H1 (cell line): Measurements from ENCODE around the gene CDC27. TPM values are rescaled to one million over a fixed set of nuclear protein-coding genes. Genes with fewer than 3 reads are reported as not detected.
"Not testable (repeated sequence)": the region's sequence is repeated elsewhere in the genome, so short reads cannot be mapped to it uniquely, and the experiment has no call there.

ENCODE experiments used
- CTCF ChIA-PET: fragments of 300-600 bp; sonication (Branson Sonifier 250); formaldehyde crosslinking; loops from one replicate; lab custom pipeline; 2021; ENCODE audit not compliant: partially characterized antibody; lab: Charles Lee
- POLR2A ChIA-PET: fragments of 300-600 bp; sonication (Branson Sonifier 250); formaldehyde crosslinking; loops from one replicate; lab custom pipeline; 2021; ENCODE audit warnings: inconsistent platforms; ENCODE audit not compliant: partially characterized antibody; lab: Charles Lee
- DNase-seq, 2 experiments: peaks; one replicate each; pipeline versions ENCODE4 v3.0.0 to v3.0.0-alpha.2; 2010 to 2022; ENCODE audit warnings: low spot score in 2 of 2, low read depth in 1 of 2, mixed read lengths in 1 of 2
- FAIRE-seq: peaks from 2 replicates; lab custom pipeline; 2011; peaks lifted over from hg19 to GRCh38; lab: Jason Lieb, UNC
- H2AFZ ChIP-seq: 2 replicates; pipeline ENCODE4 v1.8.1; 2012; ENCODE audit warnings: low read length, inconsistent platforms
- H2AK5ac ChIP-seq: 2 replicates; pipeline ENCODE4 v1.6.1; 2013; ENCODE audit warnings: low read depth, low read length
- H2BK120ac ChIP-seq: replicated peaks from 2 replicates; pipeline ENCODE3; 2013; ENCODE audit warnings: low read depth, low read length, inconsistent platforms
- H2BK12ac ChIP-seq: 2 replicates; pipeline ENCODE4 v1.6.1; 2013; ENCODE audit warnings: low read depth, low read length
- H2BK15ac ChIP-seq: 2 replicates; pipeline ENCODE4 v1.6.1; 2013; ENCODE audit warnings: low read length
- H2BK20ac ChIP-seq: 2 replicates; pipeline ENCODE4 v1.6.1; 2013; ENCODE audit warnings: low read length
- H2BK5ac ChIP-seq: 2 replicates; pipeline ENCODE4 v1.6.1; 2013; ENCODE audit warnings: low read depth, low read length
- H3K14ac ChIP-seq: 2 replicates; pipeline ENCODE4 v1.6.1; 2013; ENCODE audit warnings: inconsistent platforms; ENCODE audit not compliant: insufficient read length
- H3K18ac ChIP-seq: 2 replicates; pipeline ENCODE4 v1.6.1; 2013; ENCODE audit warnings: low read length; ENCODE audit errors: extremely low read depth
- H3K23ac ChIP-seq: 2 replicates; pipeline ENCODE4 v1.6.1; 2013; ENCODE audit warnings: inconsistent platforms; ENCODE audit not compliant: insufficient read length
- H3K23me2 ChIP-seq: 2 replicates; pipeline ENCODE4 v1.6.1; 2013; ENCODE audit warnings: low read depth, low read length
- H3K27ac ChIP-seq: 2 replicates; pipeline ENCODE4 v1.6.1; 2011; ENCODE audit warnings: low read depth, low read length, inconsistent platforms
- H3K27me3 ChIP-seq, 4 experiments: replicated peaks in 1 of 4; 1 replicate in 1 of 4; 2 replicates in 3 of 4; pipeline versions ENCODE4 v1.6.1 to v1.8.1; 2011 to 2013; ENCODE audit warnings: low read length in 3 of 4, mild to moderate bottlenecking in 3 of 4, inconsistent platforms in 2 of 4, mixed read lengths in 2 of 4, moderate library complexity in 1 of 4; ENCODE audit not compliant: control insufficient read depth in 3 of 4, insufficient read depth in 3 of 4; ENCODE audit errors: extremely low read depth in 1 of 4
- H3K36me3 ChIP-seq, 4 experiments: 2 replicates each; pipeline versions ENCODE4 v1.6.1 to v1.8.1; 2011 to 2013; ENCODE audit warnings: mild to moderate bottlenecking in 4 of 4, low read length in 3 of 4, moderate library complexity in 2 of 4, control low read depth in 1 of 4, inconsistent platforms in 1 of 4; ENCODE audit not compliant: insufficient read depth in 4 of 4, control insufficient read depth in 2 of 4
- H3K4ac ChIP-seq: replicated peaks from 2 replicates; pipeline ENCODE3; 2013; ENCODE audit warnings: low read length, low read depth, mixed read lengths, inconsistent platforms; ENCODE audit not compliant: insufficient read length
- H3K4me1 ChIP-seq, 4 experiments: replicated peaks in 1 of 4; 1 replicate in 1 of 4; 2 replicates in 3 of 4; pipeline versions ENCODE4 v1.6.1 to v1.8.1; 2011 to 2013; ENCODE audit warnings: low read length in 3 of 4, inconsistent platforms in 2 of 4, mixed read lengths in 1 of 4; ENCODE audit not compliant: insufficient read depth in 4 of 4, control insufficient read depth in 3 of 4
- H3K4me2 ChIP-seq, 2 experiments: 2 replicates each; pipeline versions ENCODE4 v1.6.1 to v1.8.1; 2011 to 2013; ENCODE audit warnings: low read depth in 2 of 2, low read length in 2 of 2, control low read depth in 1 of 2, inconsistent platforms in 1 of 2, mild to moderate bottlenecking in 1 of 2; ENCODE audit not compliant: insufficient read depth in 1 of 2
- H3K4me3 ChIP-seq, 4 experiments: fragments of 200-600, 300-600 bp in 1 of 4; sonication (generic), shearing (Covaris generic), sonication (Bioruptor Twin) in 1 of 4; 2 replicates each; pipeline versions ENCODE4 v1.5.1 to v1.8.1; 2011 to 2016; ENCODE audit warnings: low read length in 4 of 4, low read depth in 3 of 4, control low read depth in 2 of 4, inconsistent platforms in 2 of 4, mild to moderate bottlenecking in 2 of 4, mixed read lengths in 1 of 4, moderate library complexity in 1 of 4; ENCODE audit not compliant: insufficient read depth in 2 of 4; ENCODE audit errors: extremely low read depth in 1 of 4
- H3K56ac ChIP-seq: replicated peaks from 2 replicates; pipeline ENCODE3; 2013; ENCODE audit warnings: low read depth, mild to moderate bottlenecking, mixed read lengths, low read length, inconsistent platforms; ENCODE audit not compliant: insufficient read length
- H3K79me1 ChIP-seq: 2 replicates; pipeline ENCODE4 v1.6.1; 2013; ENCODE audit warnings: low read depth, low read length, control low read depth
- H3K79me2 ChIP-seq, 2 experiments: 2 replicates each; pipeline versions ENCODE4 v1.6.1 to v1.8.1; 2012 to 2013; ENCODE audit warnings: low read length in 2 of 2, mild to moderate bottlenecking in 2 of 2, inconsistent platforms in 1 of 2; ENCODE audit not compliant: insufficient read depth in 2 of 2, control insufficient read depth in 1 of 2
- H3K9ac ChIP-seq, 4 experiments: replicated peaks in 1 of 4; 1 replicate in 1 of 4; 2 replicates in 3 of 4; pipeline versions ENCODE4 v1.6.1 to v1.8.1; 2011 to 2013; ENCODE audit warnings: low read depth in 3 of 4, low read length in 3 of 4, control low read depth in 2 of 4, mild to moderate bottlenecking in 2 of 4, moderate library complexity in 2 of 4, inconsistent platforms in 1 of 4; ENCODE audit errors: extremely low read depth in 1 of 4
- H3K9me3 ChIP-seq, 2 experiments: 2 replicates each; pipeline versions ENCODE4 v1.6.1 to v1.8.1; 2012 to 2013; ENCODE audit warnings: mild to moderate bottlenecking in 2 of 2, moderate library complexity in 2 of 2, control low read depth in 1 of 2, inconsistent platforms in 1 of 2, low read depth in 1 of 2, low read length in 1 of 2, mixed read lengths in 1 of 2; ENCODE audit not compliant: insufficient read depth in 2 of 2
- H4K20me1 ChIP-seq, 2 experiments: replicated peaks in 1 of 2; 2 replicates each; pipeline versions ENCODE3 to v1.8.1; 2011 to 2013; ENCODE audit warnings: inconsistent platforms in 2 of 2, low read length in 2 of 2, mild to moderate bottlenecking in 1 of 2; ENCODE audit not compliant: insufficient read depth in 2 of 2, control insufficient read depth in 1 of 2
- H4K5ac ChIP-seq: 2 replicates; pipeline ENCODE4 v1.6.1; 2013; ENCODE audit warnings: low read length, low read depth, mixed read lengths, inconsistent platforms; ENCODE audit not compliant: insufficient read length
- H4K8ac ChIP-seq: 2 replicates; pipeline ENCODE4 v1.8.0; 2013; ENCODE audit warnings: mild to moderate bottlenecking, moderate library complexity, low read length, inconsistent platforms; ENCODE audit not compliant: insufficient read depth; ENCODE audit errors: extremely low read depth
- H4K91ac ChIP-seq: replicated peaks from 2 replicates; pipeline ENCODE3; 2013; ENCODE audit warnings: low read length, mixed read lengths, inconsistent platforms; ENCODE audit not compliant: insufficient read length
- WGBS, 2 experiments: shearing (Covaris generic) in 1 of 2; methylation state at CpG; one replicate each; pipeline versions ENCODE4 v1.1.6 to v1.1.7; 2013 to 2015; ENCODE audit warnings: low lambda C conversion rate in 2 of 2, mixed read lengths in 2 of 2, inconsistent platforms in 1 of 2, low coverage in 1 of 2, missing lambda C conversion rate in 1 of 2; ENCODE audit not compliant: insufficient replicate concordance in 2 of 2, insufficient coverage in 1 of 2, insufficient read length in 1 of 2; ENCODE audit errors: extremely low coverage in 1 of 2, missing lambda C conversion rate in 1 of 2; 5-methylcytosine and 5-hydroxymethylcytosine counted together
- polyA plus RNA-seq, 7 experiments: library from polyadenylated mRNA; depleted of rRNA in 3 of 7; stranded (reverse) in 5 of 7; unstranded in 2 of 7; fragments of >200 nt in 5 of 7; fragments of 200-250 nt in 2 of 7; gene quantifications; 1 replicate in 5 of 7; 2 replicates in 1 of 7; 4 replicates in 1 of 7; pipeline versions ENCODE4 v1.2.1 to v1.2.3, GENCODE V29; 2011 to 2013; ENCODE audit warnings: missing spikeins in 2 of 7, mixed read lengths in 2 of 7
- total RNA-seq: library from RNA; stranded (reverse); fragmentation: NEBNext Ultra II Directional; extraction: Animal tissue kit (Norgen Biotek cat#: 25700); gene quantifications from 2 replicates; pipeline ENCODE4 v1.2.1, GENCODE V29; 2021

The CDC27 gene
- total and polyA plus RNA-seq, 2 of the 8 experiments (the other 6 are each of a cell fraction or from before 2014, with no cell fraction given) = 41.9 to 87.5 TPM

DNA sequence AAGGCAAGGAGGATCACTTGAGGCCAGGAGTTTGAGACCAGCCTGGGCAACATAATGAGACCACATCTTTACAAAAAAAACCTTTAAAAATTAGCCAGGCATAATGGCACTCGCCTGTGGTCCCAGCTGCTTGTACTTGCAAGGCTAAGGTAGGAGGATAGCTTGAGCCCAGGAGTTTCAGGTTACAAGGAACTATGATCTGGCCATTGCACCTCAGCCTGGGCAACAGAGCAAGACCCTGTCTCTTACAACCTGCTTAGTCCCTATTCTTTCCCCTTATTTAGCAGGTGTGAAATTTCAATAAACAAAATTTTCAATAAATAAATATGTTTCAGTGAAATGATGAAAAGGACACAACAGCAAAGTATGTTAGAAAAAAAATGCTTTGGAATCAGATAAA, 114.7 kb downstream of the CDC27 start:
- H3K23ac ChIP-seq, H3K4me2 ChIP-seq, H3K4ac ChIP-seq, H4K5ac ChIP-seq, H3K9me3 ChIP-seq, H4K20me1 ChIP-seq, H2AK5ac ChIP-seq, DNase-seq, H2BK12ac ChIP-seq, H2AFZ ChIP-seq, H3K9ac ChIP-seq, H3K27me3 ChIP-seq, H3K27ac ChIP-seq, H3K56ac ChIP-seq, H3K18ac ChIP-seq, H2BK120ac ChIP-seq, H4K91ac ChIP-seq, H3K79me2 ChIP-seq, H3K4me1 ChIP-seq, H2BK5ac ChIP-seq, H3K4me3 ChIP-seq, H4K8ac ChIP-seq, H3K14ac ChIP-seq, FAIRE-seq, H2BK20ac ChIP-seq, H3K79me1 ChIP-seq, H3K23me2 ChIP-seq, H2BK15ac ChIP-seq, H3K36me3 ChIP-seq: not testable (repeated sequence)
- WGBS, 2 experiments = 88% methylated on average over 1 of the region's 1 CpG; no CpG with 5 or more reads in 1 of the 2 experiments
- POLR2A ChIA-PET = interaction anchor here (1.2 kb wide), 1 partner anchor 11 kb away, joined by 3 read pairs; no protein-coding TSS in a partner anchor
- CTCF ChIA-PET = interaction anchor here (1.4 to 1.7 kb wide), 2 partner anchors 15 to 132 kb away, joined by 3 to 5 read pairs; no protein-coding TSS in a partner anchor

DNA sequence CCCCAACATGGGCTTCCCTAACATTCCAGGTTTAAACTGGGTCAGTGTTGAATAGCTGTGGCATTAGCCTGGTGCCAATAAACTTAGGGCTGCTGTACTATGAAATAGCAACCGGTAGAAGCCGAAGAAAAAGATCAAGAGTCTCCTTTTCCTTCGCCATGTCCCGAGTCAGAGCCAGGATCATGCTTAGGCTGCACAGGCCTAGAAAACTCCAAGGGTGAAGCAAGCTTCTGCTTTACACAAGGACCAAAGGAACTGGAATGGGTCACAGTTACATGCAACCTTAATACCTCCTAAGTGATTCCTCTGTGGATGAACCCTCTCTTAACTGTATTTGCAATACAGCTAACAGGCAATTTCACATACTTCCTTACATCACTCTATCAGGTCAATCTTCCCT, 115.5 kb downstream of the CDC27 start:
- H2BK12ac ChIP-seq, H3K4me1 ChIP-seq, H4K8ac ChIP-seq, H3K4ac ChIP-seq, H3K23ac ChIP-seq, H2AK5ac ChIP-seq, H3K23me2 ChIP-seq, FAIRE-seq, H3K27ac ChIP-seq, H4K20me1 ChIP-seq, DNase-seq, H3K4me3 ChIP-seq, H2AFZ ChIP-seq, H3K79me1 ChIP-seq, H2BK15ac ChIP-seq, H3K79me2 ChIP-seq, H2BK5ac ChIP-seq, H3K27me3 ChIP-seq, H4K91ac ChIP-seq, H2BK120ac ChIP-seq, H3K9ac ChIP-seq, H3K14ac ChIP-seq, H3K56ac ChIP-seq, H4K5ac ChIP-seq, H3K9me3 ChIP-seq, H3K36me3 ChIP-seq, H3K18ac ChIP-seq, H2BK20ac ChIP-seq, H3K4me2 ChIP-seq: not testable (repeated sequence)
- CTCF ChIA-PET = interaction anchor here (1.4 to 1.7 kb wide), 2 partner anchors 16 to 131 kb away, joined by 3 to 5 read pairs; no protein-coding TSS in a partner anchor
- WGBS, 2 experiments = 92% methylated on average over 4 of the region's 4 CpGs; no CpG with 5 or more reads in 1 of the 2 experiments
- POLR2A ChIA-PET = interaction anchor here (0.6 to 1.2 kb wide), 2 partner anchors 11 to 139 kb away, joined by 3 read pairs; no protein-coding TSS in a partner anchor
